ENCODE results near the gene ZSCAN31. TPM values are rescaled to one million over a fixed set of nuclear protein-coding genes. Genes with fewer than 3 reads are reported as not detected.

The ZSCAN31 gene
- polyA plus RNA-seq, 3 donors, result 0.25 to 0.35 TPM; not detected in 1

GRCh38 chr6:28333599-28334018, 2.3 kb downstream of the ZSCAN31 start:
- Histone ChIP-seq H4K20me1 (ENCODE audit: insufficient read depth, low read length) (no peaks in the 10 kb centered on the region), H3K9me3 (replicated peaks in 1 of 2; ENCODE audit: control insufficient read depth in 1 of 2, insufficient read depth in 1 of 2, low read length in 2 of 2) (peaks cover 0 to 6% of the 10 kb centered on the region in 2 donors), H3K4me3 (replicated peaks in 1 of 3; ENCODE audit: low read depth in 2 of 3, low read length in 3 of 3) (no peak overlapping the region), H3K4me2 (replicated peaks; ENCODE audit: extremely low read depth, low read length, poor library complexity, severe bottlenecking) (no peak overlapping the region), H2AFZ (ENCODE audit: insufficient read depth, low read depth, low read length, poor library complexity, severe bottlenecking) (no peak overlapping the region), H3K27me3 (ENCODE audit: control insufficient read depth in 2 of 2, insufficient read depth in 2 of 2, low read length in 2 of 2) (no peaks in the 10 kb centered on the region), H3K36me3 (replicated peaks in 1 of 2; ENCODE audit: control insufficient read depth in 1 of 2, insufficient read depth in 2 of 2, low read length in 2 of 2) (no peaks in the 10 kb centered on the region), H3K4me1 (ENCODE audit: control insufficient read depth in 1 of 2, insufficient read depth in 2 of 2, low read length in 2 of 2) (peaks cover 15 to 16% of the 10 kb centered on the region in 2 donors), H3K79me2 (ENCODE audit: insufficient read depth, low read length) (no peaks in the 10 kb centered on the region), H3K27ac (ENCODE audit: low read depth in 1 of 2, low read length in 2 of 2) (no peak overlapping the region), H3K9ac (ENCODE audit: insufficient read depth, low read length, poor library complexity, severe bottlenecking) (no peak overlapping the region)
- peaks cover 0 to 2% of the 10 kb centered on the region in 2 donors for H3K36me3 Mint-ChIP-seq
- intact Hi-C loops (cut with micrococcal nuclease), result loop anchor here (10.0 kb wide), 3 partner anchors 69 to 1199 kb away; partner anchors contain the start of genes ZNF165 (in 1 of the 2) and ZSCAN26 (in 1 of the 2)
- 25% methylated on average over 1 of the region's 1 CpG for WGBS (ENCODE audit: insufficient coverage)
- H3K27me3 Mint-ChIP-seq (ENCODE audit: low read depth in 3 of 3), result no peaks in the 10 kb centered on the region
- H3K27ac Mint-ChIP-seq, result peak overlapping the region in 1 of 7 donors; percentile 14
- TF ChIP-seq, protein P1, sequence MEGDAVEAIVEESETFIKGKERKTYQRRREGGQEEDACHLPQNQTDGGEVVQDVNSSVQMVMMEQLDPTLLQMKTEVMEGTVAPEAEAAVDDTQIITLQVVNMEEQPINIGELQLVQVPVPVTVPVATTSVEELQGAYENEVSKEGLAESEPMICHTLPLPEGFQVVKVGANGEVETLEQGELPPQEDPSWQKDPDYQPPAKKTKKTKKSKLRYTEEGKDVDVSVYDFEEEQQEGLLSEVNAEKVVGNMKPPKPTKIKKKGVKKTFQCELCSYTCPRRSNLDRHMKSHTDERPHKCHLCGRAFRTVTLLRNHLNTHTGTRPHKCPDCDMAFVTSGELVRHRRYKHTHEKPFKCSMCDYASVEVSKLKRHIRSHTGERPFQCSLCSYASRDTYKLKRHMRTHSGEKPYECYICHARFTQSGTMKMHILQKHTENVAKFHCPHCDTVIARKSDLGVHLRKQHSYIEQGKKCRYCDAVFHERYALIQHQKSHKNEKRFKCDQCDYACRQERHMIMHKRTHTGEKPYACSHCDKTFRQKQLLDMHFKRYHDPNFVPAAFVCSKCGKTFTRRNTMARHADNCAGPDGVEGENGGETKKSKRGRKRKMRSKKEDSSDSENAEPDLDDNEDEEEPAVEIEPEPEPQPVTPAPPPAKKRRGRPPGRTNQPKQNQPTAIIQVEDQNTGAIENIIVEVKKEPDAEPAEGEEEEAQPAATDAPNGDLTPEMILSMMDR (IDR thresholded peaks at IDR 0.05), result no peak
- DNase-seq, result no peak
- H3K4me1 Mint-ChIP-seq, result peaks cover 5% of the 10 kb centered on the region
- H3K9me3 Mint-ChIP-seq, result peaks cover 4 to 12% (median 9%) of the 10 kb centered on the region in 7 donors
- no peak overlapping the region for H3K4me3 Mint-ChIP-seq

DNA sequence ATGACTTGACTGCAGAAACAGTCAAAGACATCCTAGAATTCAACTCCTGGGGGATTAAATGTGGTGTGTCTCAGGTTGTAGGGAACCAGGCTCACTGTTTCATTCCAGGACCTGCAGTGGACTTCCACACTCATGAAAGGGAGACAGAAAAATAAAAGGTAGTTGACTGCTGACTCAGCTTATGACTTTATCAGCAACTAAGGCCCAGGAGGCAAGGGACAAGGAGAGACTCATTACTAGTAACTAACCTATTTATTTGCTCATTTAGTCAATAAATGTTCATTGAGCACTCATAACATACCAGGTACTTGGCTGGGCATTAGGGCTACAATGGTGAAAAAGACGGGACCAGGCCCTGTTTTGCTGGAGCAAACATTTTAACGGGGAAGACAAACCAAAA, 2.9 kb downstream of the ZSCAN31 start:
- Histone ChIP-seq H2AFZ (ENCODE audit: insufficient read depth, low read depth, low read length, poor library complexity, severe bottlenecking) (no peak overlapping the region), H3K4me2 (replicated peaks; ENCODE audit: extremely low read depth, low read length, poor library complexity, severe bottlenecking) (no peak overlapping the region), H3K27me3 (ENCODE audit: control insufficient read depth in 2 of 2, insufficient read depth in 2 of 2, low read length in 2 of 2) (no peaks in the 10 kb centered on the region), H3K9ac (ENCODE audit: insufficient read depth, low read length, poor library complexity, severe bottlenecking) (no peak overlapping the region), H3K4me1 (ENCODE audit: control insufficient read depth in 1 of 2, insufficient read depth in 2 of 2, low read length in 2 of 2) (peaks cover 15 to 16% of the 10 kb centered on the region in 2 donors), H3K27ac (ENCODE audit: low read depth in 1 of 2, low read length in 2 of 2) (no peak overlapping the region), H3K9me3 (replicated peaks in 1 of 2; ENCODE audit: control insufficient read depth in 1 of 2, insufficient read depth in 1 of 2, low read length in 2 of 2) (peaks cover 0 to 9% of the 10 kb centered on the region in 2 donors), H4K20me1 (ENCODE audit: insufficient read depth, low read length) (no peaks in the 10 kb centered on the region), H3K79me2 (ENCODE audit: insufficient read depth, low read length) (no peaks in the 10 kb centered on the region), H3K36me3 (replicated peaks in 1 of 2; ENCODE audit: control insufficient read depth in 1 of 2, insufficient read depth in 2 of 2, low read length in 2 of 2) (no peaks in the 10 kb centered on the region), H3K4me3 (replicated peaks in 1 of 3; ENCODE audit: low read depth in 2 of 3, low read length in 3 of 3) (no peak overlapping the region)
- H3K9me3 Mint-ChIP-seq, result peaks cover 6 to 15% (median 12%) of the 10 kb centered on the region in 7 donors
- no peak overlapping the region for H3K4me3 Mint-ChIP-seq
- WGBS (ENCODE audit: insufficient coverage), result no CpG with 5 or more reads among the region's 2 CpGs
- DNase-seq, result no peak
- TF ChIP-seq, protein P1 (IDR thresholded peaks at IDR 0.05), result no peak
- H3K27me3 Mint-ChIP-seq (ENCODE audit: low read depth in 3 of 3), result no peaks in the 10 kb centered on the region
- peaks cover 5% of the 10 kb centered on the region for H3K4me1 Mint-ChIP-seq
- H3K36me3 Mint-ChIP-seq, result peaks cover 0 to 2% of the 10 kb centered on the region in 2 donors
- intact Hi-C loops (cut with micrococcal nuclease), result loop anchor here (10.0 kb wide), 3 partner anchors 68 to 1198 kb away; partner anchors contain the start of genes ZNF165 (in 1 of the 2) and ZSCAN26 (in 1 of the 2)
- no peak overlapping the region for H3K27ac Mint-ChIP-seq
